Stimulated activated CD8-positive, alpha-beta memory T cell treated with anti-CD3 and anti-CD28 coated beads, Interleukin-15, amount 100 ng/mL, for 24 hours (primary cell): Measurements from ENCODE around the gene RBMS1.

ENCODE experiments used
- DNase-seq: peaks from one replicate; pipeline ENCODE4 v3.0.0-alpha.2; 2020; ENCODE audit warnings: low read depth

RBMS1 gene

GRCh38 chr2:160300203-160300602, 193.4 kb downstream of the RBMS1 start:
- DNase-seq, result no peak

GRCh38 chr2:160299540-160299939, 194.1 kb downstream of the RBMS1 start:
- no peak for DNase-seq

GRCh38 chr2:160298960-160299359, 194.6 kb downstream of the RBMS1 start:
- no peak for DNase-seq

GRCh38 chr2:160295519-160296207, 197.9 kb downstream of the RBMS1 start:
- no peak for DNase-seq

GRCh38 chr2:160294889-160295288, 198.7 kb downstream of the RBMS1 start:
- DNase-seq, result no peak

- DNase-seq, result no peak
Measured at GRCh38 chr2:160294339-160294803, 199.2 kb downstream of the RBMS1 start.

GRCh38 chr2:160293391-160294091, 200.1 kb downstream of the RBMS1 start:
- no peak for DNase-seq

- no peak for DNase-seq
Measured at GRCh38 chr2:160292225-160292624, 201.4 kb downstream of the RBMS1 start.

- DNase-seq, result no peak
Measured at GRCh38 chr2:160291382-160291781, 202.2 kb downstream of the RBMS1 start.

- DNase-seq, result no peak
Measured at GRCh38 chr2:160290598-160290997, 203.0 kb downstream of the RBMS1 start.

- no peak for DNase-seq
Measured at GRCh38 chr2:160289831-160290230, 203.8 kb downstream of the RBMS1 start.

- DNase-seq, result no peak
Measured at GRCh38 chr2:160289126-160289525, 204.5 kb downstream of the RBMS1 start.

- no peak for DNase-seq
Measured at GRCh38 chr2:160288324-160288723, 205.3 kb downstream of the RBMS1 start.

- no peak for DNase-seq
Measured at GRCh38 chr2:160287476-160287875, 206.1 kb downstream of the RBMS1 start.

- no peak for DNase-seq
Measured at GRCh38 chr2:160286551-160286950, 207.1 kb downstream of the RBMS1 start.

GRCh38 chr2:160283675-160284074, 209.9 kb downstream of the RBMS1 start:
- DNase-seq, result no peak

- no peak for DNase-seq
Measured at GRCh38 chr2:160282063-160282580, 211.5 kb downstream of the RBMS1 start.

- DNase-seq, result no peak
Measured at GRCh38 chr2:160281213-160281612, 212.4 kb downstream of the RBMS1 start.

- no peak for DNase-seq
Measured at GRCh38 chr2:160279813-160280465, 213.7 kb downstream of the RBMS1 start.

- DNase-seq, result no peak
Measured at GRCh38 chr2:160278879-160279177, 214.8 kb downstream of the RBMS1 start.

- no peak for DNase-seq
Measured at GRCh38 chr2:160278101-160278878, 215.3 kb downstream of the RBMS1 start.

- no peak for DNase-seq
Measured at GRCh38 chr2:160277151-160277550, 216.5 kb downstream of the RBMS1 start.
